Stimulated activated CD4-positive, alpha-beta T cell treated with anti-CD3 and anti-CD28 coated beads, Interleukin-12 subunit alpha, Interleukin-12 subunit beta, amount 100 ng/mL, for 4 hours (primary cell): ENCODE results near the gene SMTN.
"Not testable (repeated sequence)": the region's sequence is repeated elsewhere in the genome, so short reads cannot be mapped to it uniquely, and the experiment has no call there.

ENCODE experiments used
- DNase-seq: peaks from one replicate; pipeline ENCODE4 v3.0.0-alpha.2; 2020

The SMTN gene

DNA sequence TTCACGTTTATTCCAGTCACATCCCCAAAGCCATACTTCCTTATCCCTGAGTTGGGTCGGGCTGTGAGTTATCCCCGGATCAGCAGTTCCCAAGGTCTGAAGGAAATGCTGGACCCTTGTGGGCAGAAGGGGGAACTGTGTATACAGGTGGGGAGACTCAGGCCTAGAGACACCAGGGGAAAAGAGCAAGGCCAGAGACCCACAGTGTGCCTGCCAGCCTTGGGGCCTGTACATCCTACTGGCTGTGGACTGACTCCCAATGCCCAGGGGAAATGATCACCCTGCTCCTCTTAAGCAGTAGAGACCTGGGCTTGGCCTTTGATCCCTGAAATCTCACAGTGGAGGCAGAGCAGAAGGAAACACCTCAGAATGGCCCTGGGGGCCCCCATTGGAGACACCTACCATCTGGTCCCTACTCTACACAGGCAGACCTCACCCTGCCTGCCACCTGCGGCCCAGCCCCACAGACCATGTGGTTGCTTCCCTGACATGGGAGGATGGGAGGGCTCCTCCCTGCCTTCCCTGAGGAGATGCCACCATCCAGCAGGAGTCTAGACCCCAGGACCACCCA is 25.0 kb downstream of the SMTN start:
- no peak for DNase-seq

GRCh38 chr22:31106731-31107177 is 25.6 kb downstream of the SMTN start:
- no peak for DNase-seq

- peak; percentile 83 for DNase-seq
Observed at GRCh38 chr22:31107178-31107893, 26.2 kb downstream of the SMTN start, which contains the start of gene SELENOM. Gene SELENOM, minus strand, starts transcription at chr22:31107568. Its CDS starts 63 bp downstream, at chr22:31107505.

DNA sequence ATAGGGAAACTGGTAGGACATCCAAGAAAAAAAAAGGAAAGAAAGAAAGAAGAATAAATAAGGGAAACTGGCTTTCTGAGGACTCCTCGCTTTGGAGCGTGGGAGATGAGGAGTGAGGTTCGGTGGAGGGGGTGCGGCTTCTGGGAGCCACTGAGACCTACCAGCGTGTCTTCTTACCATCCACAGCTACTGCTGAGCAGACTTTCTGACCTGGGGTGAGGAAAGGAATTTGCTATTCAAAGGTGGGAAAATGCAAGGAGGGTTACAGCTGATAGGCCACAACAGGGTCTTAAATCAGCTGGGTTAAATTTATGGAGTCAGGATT is 26.7 kb downstream of the SMTN start:
- DNase-seq, result no peak

DNA sequence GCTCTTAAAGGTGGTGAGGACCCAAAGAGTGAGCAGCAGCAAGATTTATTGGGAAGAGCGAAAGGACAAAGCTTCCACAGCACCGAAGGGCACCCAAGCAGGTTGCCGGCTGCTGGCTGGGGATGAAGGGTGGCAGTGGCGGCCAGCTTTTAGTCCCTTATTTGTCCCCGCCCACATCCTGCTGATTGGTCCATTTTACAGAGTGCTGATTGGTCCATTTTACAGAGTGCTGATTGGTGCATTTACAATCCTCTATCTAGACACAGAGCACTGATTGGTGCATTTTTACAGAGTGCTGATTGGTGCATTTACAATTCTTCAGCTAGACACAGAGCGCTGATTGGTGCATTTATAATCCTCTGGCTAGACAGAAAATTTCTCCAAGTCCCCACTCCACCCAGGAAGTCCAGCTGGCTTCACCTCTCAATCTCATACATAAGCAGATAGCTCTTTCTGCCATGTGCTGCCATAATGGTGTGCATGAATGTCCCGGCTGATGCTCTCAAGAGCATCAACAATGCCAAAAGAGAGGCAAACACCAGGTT is 31.5 kb downstream of the SMTN start:
- not testable (repeated sequence) for DNase-seq

DNA sequence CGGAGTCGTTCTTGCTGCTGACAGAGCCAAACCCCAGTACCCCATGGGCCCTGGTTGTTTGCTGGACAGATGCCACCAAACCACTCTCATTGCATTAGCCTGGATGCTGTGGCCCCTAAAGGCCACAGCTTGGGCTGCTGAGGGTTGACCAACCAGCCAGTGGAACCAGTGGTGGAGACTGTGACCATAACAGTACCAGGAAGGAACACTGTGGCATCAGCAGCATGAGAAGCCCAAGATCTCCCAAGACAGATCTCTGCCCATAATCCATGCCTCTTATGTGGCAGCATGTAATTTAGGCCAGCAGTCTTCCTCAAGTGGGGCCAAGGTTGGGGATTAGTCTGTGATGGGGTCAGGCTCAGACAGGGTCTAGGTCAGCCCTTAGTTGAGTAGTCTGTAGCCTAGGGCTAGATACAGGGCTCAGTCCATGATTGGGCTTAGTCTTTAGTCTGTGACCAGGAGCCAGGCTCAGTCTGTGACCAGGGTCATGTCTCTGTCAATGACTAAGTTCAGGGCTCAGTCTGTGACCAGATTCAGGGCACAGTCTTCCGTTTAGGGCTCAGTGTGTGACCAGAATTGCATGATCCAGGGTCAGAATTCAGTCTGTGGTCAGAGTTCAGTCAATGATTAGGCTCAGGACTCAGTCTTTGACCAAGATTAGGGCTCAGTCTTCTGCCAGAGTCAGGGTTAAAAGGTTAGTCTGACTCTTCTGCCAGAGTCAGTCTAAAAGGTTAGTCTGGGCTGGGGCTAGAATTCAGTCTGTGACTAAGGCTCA is 37.1 kb downstream of the SMTN start:
- no peak for DNase-seq

DNA sequence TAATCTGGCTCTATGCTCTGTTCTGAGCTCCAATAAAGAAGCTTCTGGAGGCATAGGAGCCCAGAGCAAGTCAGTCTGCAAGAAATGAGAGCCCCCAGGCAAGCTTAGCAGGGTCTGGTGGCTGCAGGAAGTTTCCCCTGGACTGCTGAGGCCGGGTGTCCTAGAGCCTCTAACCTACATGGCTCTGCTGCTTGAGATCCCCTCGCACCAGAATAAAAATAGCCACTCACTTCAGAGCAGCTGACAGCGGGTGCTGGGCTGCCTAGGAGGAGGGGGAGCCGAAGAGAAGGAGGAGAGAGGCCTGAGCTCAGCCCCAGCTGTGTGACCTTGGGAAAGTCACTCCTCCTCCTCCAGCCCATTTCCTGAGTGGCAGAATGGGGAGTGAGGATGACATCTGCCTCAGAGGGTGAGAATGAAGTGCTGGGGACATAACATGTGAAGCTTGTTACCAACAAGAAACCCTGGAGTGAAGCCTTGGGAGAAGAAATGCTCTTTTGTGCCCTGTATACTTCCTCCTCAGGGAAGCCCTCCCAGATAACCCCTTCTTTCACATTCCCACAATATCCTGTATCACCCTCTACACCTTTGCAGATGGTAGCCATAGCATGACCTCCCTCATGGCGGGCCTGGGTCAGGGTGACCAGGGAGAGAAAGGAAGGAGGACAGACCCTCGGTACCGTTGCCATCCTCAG is 38.1 kb downstream of the SMTN start:
- DNase-seq, result no peak

- DNase-seq, result no peak
Observed at GRCh38 chr22:31120230-31120629, 39.1 kb downstream of the SMTN start.

- no peak for DNase-seq
Observed at GRCh38 chr22:31120642-31121041, 39.5 kb downstream of the SMTN start.

- no peak for DNase-seq
Observed at GRCh38 chr22:31121403-31121802, 40.3 kb downstream of the SMTN start.

- no peak for DNase-seq
Observed at GRCh38 chr22:31122196-31122531, 41.0 kb downstream of the SMTN start.

DNA sequence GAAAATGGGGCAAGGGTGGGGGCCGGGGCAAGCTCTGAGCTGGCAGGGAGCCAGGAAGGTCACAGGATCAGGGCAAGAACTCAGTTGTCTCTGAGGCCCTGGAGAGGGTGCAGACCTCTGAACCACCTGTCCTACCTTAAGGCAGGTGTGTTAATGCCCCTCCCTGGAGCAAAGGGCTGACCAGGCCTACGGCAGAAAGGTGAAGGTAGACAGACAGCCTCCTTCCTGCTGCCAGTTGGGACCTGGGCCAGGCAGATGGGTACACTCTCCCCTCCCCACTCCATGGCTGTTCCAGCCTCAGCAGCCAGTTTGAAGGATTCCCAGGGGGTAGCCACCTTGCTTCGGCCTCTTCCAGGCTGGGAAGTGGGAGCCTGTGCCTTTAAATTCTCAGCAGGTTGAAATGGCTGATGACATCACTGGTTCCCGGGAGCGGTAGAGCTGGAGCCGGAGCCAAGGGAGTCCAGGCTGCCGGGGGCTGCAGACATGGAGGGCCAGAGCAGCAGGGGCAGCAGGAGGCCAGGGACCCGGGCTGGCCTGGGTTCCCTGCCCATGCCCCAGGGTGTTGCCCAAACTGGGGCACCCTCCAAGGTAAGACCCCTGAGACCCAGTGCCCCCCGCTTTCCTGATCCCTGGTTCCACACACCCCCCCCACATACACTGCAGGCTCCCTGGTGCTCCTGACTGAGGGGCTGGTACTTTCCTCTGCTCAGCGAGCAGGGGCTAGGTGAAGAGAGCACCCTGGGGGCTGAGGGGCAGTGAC is 41.6 kb downstream of the SMTN start, which contains the start of gene INPP5J:
Gene INPP5J (plus strand): TSS at position 435 of the 760 bp plus-strand sequence. CDS start 49 bp downstream, at position 484.
- no peak for DNase-seq

- no peak for DNase-seq
Observed at GRCh38 chr22:31123292-31123602, 42.1 kb downstream of the SMTN start.

DNA sequence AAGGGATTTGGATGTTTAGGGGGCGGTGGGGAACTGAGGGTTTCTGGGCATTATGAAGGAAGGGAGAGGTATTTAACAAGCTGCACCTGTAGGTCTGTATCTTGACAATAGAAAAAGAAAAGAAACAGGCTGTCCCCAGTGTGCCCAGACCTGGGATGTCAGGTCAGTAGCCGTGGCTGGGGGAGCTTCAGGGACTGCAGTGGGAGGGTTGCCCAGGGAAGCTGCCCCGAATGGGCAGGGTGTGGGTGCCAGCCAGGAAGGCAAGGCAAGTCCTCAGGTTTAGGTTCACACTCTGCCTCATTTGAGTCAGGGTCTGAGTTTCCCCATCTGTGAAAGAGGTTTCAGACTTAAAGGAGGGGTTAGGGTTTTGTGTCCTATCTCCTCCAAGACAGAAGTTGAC is 43.2 kb downstream of the SMTN start:
- DNase-seq, result no peak

DNA sequence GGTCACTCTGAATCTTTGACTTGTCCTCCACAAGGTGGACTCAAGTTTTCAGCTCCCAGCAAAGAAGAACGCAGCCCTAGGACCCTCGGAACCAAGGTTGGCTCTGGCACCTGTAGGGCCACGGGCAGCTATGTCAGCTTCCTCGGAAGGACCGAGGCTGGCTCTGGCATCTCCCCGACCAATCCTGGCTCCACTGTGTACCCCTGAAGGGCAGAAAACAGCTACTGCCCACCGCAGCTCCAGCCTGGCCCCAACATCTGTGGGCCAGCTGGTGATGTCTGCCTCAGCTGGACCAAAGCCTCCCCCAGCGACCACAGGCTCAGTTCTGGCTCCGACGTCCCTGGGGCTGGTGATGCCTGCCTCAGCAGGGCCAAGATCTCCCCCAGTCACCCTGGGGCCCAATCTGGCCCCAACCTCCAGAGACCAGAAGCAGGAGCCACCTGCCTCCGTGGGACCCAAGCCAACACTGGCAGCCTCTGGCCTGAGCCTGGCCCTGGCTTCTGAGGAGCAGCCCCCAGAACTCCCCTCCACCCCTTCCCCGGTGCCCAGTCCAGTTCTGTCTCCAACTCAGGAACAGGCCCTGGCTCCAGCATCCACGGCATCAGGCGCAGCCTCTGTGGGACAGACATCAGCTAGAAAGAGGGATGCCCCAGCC is 43.8 kb downstream of the SMTN start:
- DNase-seq, result no peak

DNA sequence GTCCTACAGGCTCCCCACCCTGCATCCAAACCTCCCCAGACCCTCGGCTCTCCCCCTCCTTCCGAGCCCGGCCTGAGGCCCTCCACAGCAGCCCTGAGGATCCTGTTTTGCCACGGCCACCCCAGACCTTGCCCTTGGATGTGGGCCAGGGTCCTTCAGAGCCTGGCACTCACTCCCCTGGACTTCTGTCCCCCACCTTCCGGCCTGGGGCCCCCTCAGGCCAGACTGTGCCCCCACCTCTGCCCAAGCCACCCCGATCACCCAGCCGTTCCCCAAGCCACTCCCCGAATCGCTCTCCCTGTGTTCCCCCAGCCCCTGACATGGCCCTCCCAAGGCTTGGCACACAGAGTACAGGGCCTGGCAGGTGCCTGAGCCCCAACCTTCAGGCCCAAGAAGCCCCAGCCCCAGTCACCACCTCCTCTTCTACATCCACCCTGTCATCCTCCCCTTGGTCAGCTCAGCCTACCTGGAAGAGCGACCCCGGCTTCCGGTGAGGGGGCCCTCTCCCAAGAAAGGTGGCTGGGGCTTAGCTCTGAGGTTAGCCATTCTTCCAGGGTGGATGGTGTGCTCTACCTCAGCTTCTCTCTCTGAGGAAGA is 44.5 kb downstream of the SMTN start:
- no peak for DNase-seq

DNA sequence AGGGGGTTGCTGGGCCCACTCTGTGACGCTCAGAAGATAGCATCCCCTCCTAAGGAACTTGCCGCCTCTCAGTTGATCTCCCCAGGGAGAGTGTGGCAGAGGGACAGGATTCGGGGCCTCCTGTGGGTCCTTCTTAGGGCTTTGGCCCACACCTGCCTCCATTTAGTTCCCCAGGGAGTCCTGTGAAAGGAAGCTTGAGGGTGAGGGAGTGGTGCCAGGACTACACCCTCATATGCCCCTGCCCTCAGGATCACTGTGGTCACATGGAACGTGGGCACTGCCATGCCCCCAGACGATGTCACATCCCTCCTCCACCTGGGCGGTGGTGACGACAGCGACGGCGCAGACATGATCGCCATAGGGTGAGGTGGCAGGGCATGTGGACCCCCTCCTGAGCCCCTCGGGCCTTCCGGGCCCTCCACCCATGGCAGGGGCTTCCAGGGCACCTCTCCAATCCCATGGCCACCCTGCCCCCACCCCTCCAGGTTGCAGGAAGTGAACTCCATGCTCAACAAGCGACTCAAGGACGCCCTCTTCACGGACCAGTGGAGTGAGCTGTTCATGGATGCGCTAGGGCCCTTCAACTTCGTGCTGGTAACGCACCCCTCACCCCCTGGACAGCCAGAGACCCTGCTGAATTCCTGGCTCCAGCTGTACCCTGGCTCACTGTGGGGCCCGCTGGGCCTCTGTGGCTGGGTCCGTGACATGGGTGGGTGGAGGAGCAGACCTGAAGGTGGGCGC is 45.2 kb downstream of the SMTN start:
- no peak for DNase-seq

GRCh38 chr22:31126869-31127175 is 45.7 kb downstream of the SMTN start:
- DNase-seq, result no peak

DNA sequence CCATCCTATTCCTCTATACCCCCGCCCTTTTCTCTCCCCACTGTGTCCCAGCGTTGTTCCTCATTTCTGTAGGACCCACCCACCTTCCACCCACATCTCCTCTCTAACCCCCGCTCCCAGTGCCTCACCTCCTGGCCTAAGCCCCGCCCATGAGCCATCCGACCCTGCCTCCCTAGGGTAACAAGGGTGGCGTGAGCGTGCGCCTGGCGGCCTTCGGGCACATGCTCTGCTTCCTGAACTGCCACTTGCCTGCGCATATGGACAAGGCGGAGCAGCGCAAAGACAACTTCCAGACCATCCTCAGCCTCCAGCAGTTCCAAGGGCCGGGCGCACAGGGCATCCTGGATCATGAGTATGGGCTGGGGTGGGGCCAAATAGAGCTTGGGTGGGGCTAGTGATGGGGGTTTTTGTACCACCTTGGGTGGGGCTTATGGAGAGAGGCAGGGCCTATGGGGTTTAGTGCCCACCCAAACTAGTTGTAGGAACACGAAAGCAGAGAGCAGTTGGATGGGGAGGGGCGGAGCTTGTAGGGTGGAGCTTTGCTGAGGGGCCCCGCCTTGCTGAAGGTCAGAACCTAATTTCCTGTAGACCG is 46.2 kb downstream of the SMTN start:
- DNase-seq, result no peak

DNA sequence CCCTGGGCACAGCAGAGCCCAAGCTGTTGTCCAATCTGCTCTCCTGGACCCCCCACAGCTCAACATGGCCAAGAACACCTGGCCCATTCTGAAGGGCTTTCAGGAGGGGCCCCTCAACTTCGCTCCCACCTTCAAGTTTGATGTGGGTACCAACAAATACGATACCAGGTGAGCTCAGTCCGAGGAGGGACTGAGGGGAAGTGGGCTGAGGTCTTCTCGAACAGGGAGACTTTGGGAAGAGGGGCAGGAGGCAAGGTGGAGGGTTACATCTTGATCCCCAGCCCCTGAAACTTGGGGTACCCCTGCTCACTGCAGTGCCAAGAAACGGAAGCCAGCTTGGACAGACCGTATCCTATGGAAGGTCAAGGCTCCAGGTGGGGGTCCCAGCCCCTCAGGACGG is 47.0 kb downstream of the SMTN start:
- DNase-seq, result no peak

GRCh38 chr22:31130873-31131272 is 49.8 kb downstream of the SMTN start:
- DNase-seq, result no peak
